Measurements from ENCODE around the gene RGR.

GRCh38 chr10:84291384-84291783, 46.5 kb downstream of the RGR start:
- TF ChIP-seq TAF1 (IDR thresholded peaks at IDR 0.05; ENCODE audit: borderline replicate concordance, insufficient read depth, low read length) (no peak), POLR2AphosphoS5 (IDR thresholded peaks at IDR 0.05; ENCODE audit: low read depth, low read length) (no peak)

Data from PFSK-1 (cell line).